ENCODE results near the gene FNDC3B. TPM values are rescaled to one million over a fixed set of nuclear protein-coding genes. Genes with fewer than 3 reads are reported as not detected.

The FNDC3B gene
- total RNA-seq, 4 donors from 2014 or later = 114 to 217 (median 164) TPM

GRCh38 chr3:172397716-172398405, 358.5 kb downstream of the FNDC3B start:
- DNase-seq (ENCODE audit: low spot score) = no peak
- TF ChIP-seq CTCF (IDR thresholded peaks at IDR 0.05) = no peak
- ATAC-seq (ENCODE audit: low FRiP score) = no peak

GRCh38 chr3:172398484-172398883, 359.1 kb downstream of the FNDC3B start:
- no peak for DNase-seq (ENCODE audit: low spot score)
- no peak for ATAC-seq (ENCODE audit: low FRiP score)
- no peak for TF ChIP-seq CTCF (IDR thresholded peaks at IDR 0.05)

GRCh38 chr3:172402090-172402489, 362.7 kb downstream of the FNDC3B start:
- ATAC-seq (ENCODE audit: low FRiP score) = no peak
- no peak for TF ChIP-seq CTCF (IDR thresholded peaks at IDR 0.05)

GRCh38 chr3:172402892-172403643, 363.7 kb downstream of the FNDC3B start:
- ATAC-seq (ENCODE audit: low FRiP score) = no peak

More at GRCh38 chr3:172402090-172402489, 362.7 kb downstream of the FNDC3B start:
- no peak for DNase-seq (ENCODE audit: low spot score)

GRCh38 chr3:172404237-172404962, 365.0 kb downstream of the FNDC3B start:
- ATAC-seq (ENCODE audit: low FRiP score) (no peak), DNase-seq (ENCODE audit: low spot score) (no peak)
- TF ChIP-seq CTCF (IDR thresholded peaks at IDR 0.05) = no peak

More at GRCh38 chr3:172402892-172403643, 363.7 kb downstream of the FNDC3B start:
- no peak for TF ChIP-seq CTCF (IDR thresholded peaks at IDR 0.05)
- DNase-seq (ENCODE audit: low spot score) = no peak

GRCh38 chr3:172405914-172406313, 366.5 kb downstream of the FNDC3B start:
- no peak for TF ChIP-seq CTCF (IDR thresholded peaks at IDR 0.05)
- no peak for DNase-seq (ENCODE audit: low spot score)

More at GRCh38 chr3:172405914-172406313, 366.5 kb downstream of the FNDC3B start:
- ATAC-seq (ENCODE audit: low FRiP score) = no peak

Data from omental fat pad (tissue), 4 donors.